Body of pancreas (tissue), 4 donors: ENCODE data around the gene ITGAV. TPM values are rescaled to one million over a fixed set of nuclear protein-coding genes. Genes with fewer than 3 reads are reported as not detected.

Experiments
- ATAC-seq: fragments of 150-250 bp; one replicate; pipeline ENCODE4 v1.9.1; 2016
- DNase-seq, 4 donors: peaks; one replicate each; pipeline ENCODE4 v3.0.0-alpha.2; 2019
- H3K27ac ChIP-seq, 4 donors: fragments of 200-600 bp; sonication (generic); 1 replicate in 3 of 4; 2 replicates in 1 of 4; pipeline versions ENCODE4 v1.5.1 to v1.6.1; 2016 to 2019; ENCODE audit warnings: mild to moderate bottlenecking in 1 of 4, mixed read lengths in 1 of 4, moderate library complexity in 1 of 4
- H3K27me3 ChIP-seq, 2 donors: fragments of 200-600 bp; sonication (generic); one replicate each; pipeline ENCODE4 v1.6.0; 2016; ENCODE audit warnings: mild to moderate bottlenecking in 1 of 2
- H3K36me3 ChIP-seq, 2 donors: fragments of 200-600 bp; sonication (generic); replicated peaks in 1 of 2; 2 replicates each; pipeline ENCODE4 v1.5.1; 2016; ENCODE audit warnings: low read depth in 2 of 2; ENCODE audit not compliant: insufficient read depth in 1 of 2
- H3K4me1 ChIP-seq: fragments of 200-600 bp; sonication (generic); one replicate; pipeline ENCODE4 v1.6.0; 2016
- H3K4me3 ChIP-seq, 2 donors: fragments of 200-600 bp; sonication (generic); 1 replicate in 1 of 2; 2 replicates in 1 of 2; pipeline ENCODE4 v1.5.1; 2016 to 2019
- H3K9me3 ChIP-seq, 3 donors: fragments of 200-600 bp; sonication (generic); 1 replicate in 2 of 3; 2 replicates in 1 of 3; pipeline ENCODE4 v1.5.1; 2016
- CTCF ChIP-seq, 7 experiments: fragments of 450-650 bp in 4 of 7; fragments of 200-600 bp in 3 of 7; sonication (generic) in 3 of 7; IDR thresholded peaks; one replicate each; pipeline ENCODE4 v1.5.1; 2016 to 2019; ENCODE audit warnings: antibody characterized with exemption in 7 of 7
- POLR2A ChIP-seq, 3 donors: fragments of 450-650 bp; IDR thresholded peaks; one replicate each; pipeline ENCODE4 v1.6.1; 2016; ENCODE audit warnings: antibody characterized with exemption in 3 of 3, mild to moderate bottlenecking in 2 of 3
- WGBS, 2 donors: methylation state at CpG; one replicate each; pipeline ENCODE4 v1.1.5; 2017; 5-methylcytosine and 5-hydroxymethylcytosine counted together
- intact Hi-C: fragments of 100-400 bp; cut with DNase I; formaldehyde crosslinking; loops from one replicate; pipeline ENCODE4 v1.15.1; 2023
- total RNA-seq, 2 donors: library from RNA; depleted of rRNA; stranded (reverse); fragments of >200 nt; gene quantifications; one replicate each; pipeline ENCODE4 v1.1.0, GENCODE V29; 2016

The ITGAV gene
- total RNA-seq, 2 donors from 2014 or later: 48.0 to 72.8 TPM

GRCh38 chr2:186641807-186642321 lies 52.0 kb downstream of the ITGAV start:
- peak overlapping the region in 1 of 4 donors; percentile 36 for H3K27ac ChIP-seq
- peaks cover 0 to 8% of the 10 kb centered on the region in 2 donors for H3K36me3 ChIP-seq
- no peak for TF ChIP-seq POLR2A (IDR thresholded peaks at IDR 0.05)
- peak; percentile 46 to 92 (median 81) for TF ChIP-seq CTCF (IDR thresholded peaks at IDR 0.05)
- DNase-seq: peak; percentile 47 to 70 (median 51)
- H3K4me1 ChIP-seq: no peaks in the 10 kb centered on the region
- no peaks in the 10 kb centered on the region for H3K27me3 ChIP-seq
- peak; percentile 96 for ATAC-seq
- H3K9me3 ChIP-seq: no peaks in the 10 kb centered on the region
- H3K4me3 ChIP-seq: no peak overlapping the region
- intact Hi-C loops: loop anchor here (5.0 kb wide), 1 partner anchor 135 kb away; no protein-coding TSS in a partner anchor
- WGBS, 2 donors: 66 to 74% methylated on average over 2 of the region's 2 CpGs

GRCh38 chr2:186644791-186645190 lies 54.9 kb downstream of the ITGAV start:
- Histone ChIP-seq H3K27ac (no peak overlapping the region), H3K4me1 (no peaks in the 10 kb centered on the region), H3K9me3 (no peaks in the 10 kb centered on the region), H3K4me3 (no peak overlapping the region), H3K27me3 (no peaks in the 10 kb centered on the region), H3K36me3 (peaks cover 0 to 12% of the 10 kb centered on the region in 2 donors)
- 83 to 87% methylated on average over 5 of the region's 5 CpGs for WGBS, 2 donors
- ATAC-seq (no peak), DNase-seq (no peak)
- intact Hi-C loops: loop anchor here (5.0 kb wide), 1 partner anchor 137 kb away; no protein-coding TSS in a partner anchor
- TF ChIP-seq POLR2A (IDR thresholded peaks at IDR 0.05) (no peak), CTCF (IDR thresholded peaks at IDR 0.05) (no peak)

GRCh38 chr2:186645999-186646398 lies 56.1 kb downstream of the ITGAV start:
- DNase-seq (no peak), ATAC-seq (no peak)
- Histone ChIP-seq H3K4me3 (no peak overlapping the region), H3K27ac (no peak overlapping the region), H3K9me3 (no peaks in the 10 kb centered on the region), H3K36me3 (peaks cover 0 to 12% of the 10 kb centered on the region in 2 donors), H3K27me3 (no peaks in the 10 kb centered on the region), H3K4me1 (no peaks in the 10 kb centered on the region)
- no peak for TF ChIP-seq CTCF (IDR thresholded peaks at IDR 0.05)
- no peak for TF ChIP-seq POLR2A (IDR thresholded peaks at IDR 0.05)
- 71 to 83% methylated on average over 2 of the region's 2 CpGs for WGBS, 2 donors
- intact Hi-C loops: no loop called here

GRCh38 chr2:186648130-186648529 lies 58.3 kb downstream of the ITGAV start:
- no peak overlapping the region for H3K27ac ChIP-seq
- 94 to 96% methylated on average over 2 of the region's 2 CpGs for WGBS, 2 donors
- H3K36me3 ChIP-seq: peaks cover 0 to 12% of the 10 kb centered on the region in 2 donors
- H3K9me3 ChIP-seq: no peaks in the 10 kb centered on the region
- intact Hi-C loops: no loop called here
- DNase-seq: no peak
- H3K4me1 ChIP-seq: no peaks in the 10 kb centered on the region
- no peak overlapping the region for H3K4me3 ChIP-seq
- no peaks in the 10 kb centered on the region for H3K27me3 ChIP-seq
- TF ChIP-seq CTCF (IDR thresholded peaks at IDR 0.05) (no peak), POLR2A (IDR thresholded peaks at IDR 0.05) (no peak)
- ATAC-seq: no peak

- DNase-seq (no peak), ATAC-seq (no peak)
- H3K9me3 ChIP-seq: no peaks in the 10 kb centered on the region
- no peaks in the 10 kb centered on the region for H3K27me3 ChIP-seq
- peaks cover 0 to 10% of the 10 kb centered on the region in 2 donors for H3K36me3 ChIP-seq
- H3K4me1 ChIP-seq: no peaks in the 10 kb centered on the region
- TF ChIP-seq POLR2A (IDR thresholded peaks at IDR 0.05) (no peak), CTCF (IDR thresholded peaks at IDR 0.05) (no peak)
- WGBS, 2 donors: 90 to 92% methylated on average over 1 of the region's 1 CpG
- no peak overlapping the region for H3K27ac ChIP-seq
- intact Hi-C loops: no loop called here
- H3K4me3 ChIP-seq: no peak overlapping the region
Measured at GRCh38 chr2:186653511-186653910, 63.7 kb downstream of the ITGAV start.
